SKM-1 (cell line): Measurements from ENCODE around the gene OARD1.

Experiments used
- DNase-seq: peaks from one replicate; lab custom pipeline; 2025; ENCODE audit not compliant: unreplicated experiment; lab: John Stamatoyannopoulos, UW

OARD1 gene

GRCh38 chr6:41050536-41050935 is 21.6 kb downstream of the OARD1 start:
- DNase-seq: no peak

GRCh38 chr6:41049955-41050354 is 22.2 kb downstream of the OARD1 start:
- DNase-seq: no peak

- no peak for DNase-seq
Observed at GRCh38 chr6:41049521-41049920, 22.6 kb downstream of the OARD1 start.

- no peak for DNase-seq
Observed at GRCh38 chr6:41047745-41048732, 24.1 kb downstream of the OARD1 start.

GRCh38 chr6:41047306-41047705 is 24.9 kb downstream of the OARD1 start:
- DNase-seq: no peak

GRCh38 chr6:41046084-41046483 is 26.1 kb downstream of the OARD1 start:
- DNase-seq: no peak

- DNase-seq: no peak
Observed at GRCh38 chr6:41045664-41046063, 26.5 kb downstream of the OARD1 start.

- DNase-seq: no peak
Observed at GRCh38 chr6:41043151-41043550, 29.0 kb downstream of the OARD1 start.

- no peak for DNase-seq
Observed at GRCh38 chr6:41042226-41043055, 29.7 kb downstream of the OARD1 start, which contains the start of gene TSPO2. TSS of gene TSPO2 (plus strand) at chr6:41042467. CDS start at chr6:41042986, 519 bp downstream.

GRCh38 chr6:41040940-41041536 is 31.1 kb downstream of the OARD1 start:
- DNase-seq: no peak

GRCh38 chr6:41040101-41040939 is 31.8 kb downstream of the OARD1 start:
- no peak for DNase-seq

GRCh38 chr6:41039060-41039998 is 32.8 kb downstream of the OARD1 start, which contains the start of gene UNC5CL:
TSS of gene UNC5CL (minus strand) at chr6:41039221. CDS start at chr6:41035074, 4,147 bp downstream.
- DNase-seq: peak; percentile 42

GRCh38 chr6:41038205-41038604 is 34.0 kb downstream of the OARD1 start:
- no peak for DNase-seq

GRCh38 chr6:41037107-41037900 is 34.9 kb downstream of the OARD1 start:
- no peak for DNase-seq

GRCh38 chr6:41036601-41037000 is 35.6 kb downstream of the OARD1 start:
- DNase-seq: no peak

GRCh38 chr6:41036186-41036585 is 36.0 kb downstream of the OARD1 start:
- no peak for DNase-seq

- no peak for DNase-seq
Observed at GRCh38 chr6:41033776-41034175, 38.4 kb downstream of the OARD1 start.

- DNase-seq: no peak
Observed at GRCh38 chr6:41032830-41033229, 39.3 kb downstream of the OARD1 start.
